GM13976 (cell line): ENCODE measurements around the gene ATP5F1B.
A peak's percentile ranks its signal among the peaks of the same experiment; 100 is the strongest.

Experiments
- DNase-seq: peaks from one replicate; pipeline ENCODE4 v3.0.0; 2012; ENCODE audit warnings: low spot score
- in situ Hi-C: fragments of 300-500 bp; cut with MboI; formaldehyde crosslinking; loops from one replicate; pipeline ENCODE4 v1.12.0; 2022; ENCODE audit warnings: low sequenced_read_pairs, mixed read lengths, inconsistent platforms; ENCODE audit not compliant: unreplicated experiment
- TF ChIP-seq, protein P1 (sequence below): IDR thresholded peaks from 2 replicates; pipeline ENCODE4 v1.5.1; 2012; ENCODE audit warnings: borderline replicate concordance, mild to moderate bottlenecking; ENCODE audit not compliant: insufficient read depth; ENCODE audit errors: extremely low read depth, missing control alignments, control extremely low read depth

The ATP5F1B gene

DNA sequence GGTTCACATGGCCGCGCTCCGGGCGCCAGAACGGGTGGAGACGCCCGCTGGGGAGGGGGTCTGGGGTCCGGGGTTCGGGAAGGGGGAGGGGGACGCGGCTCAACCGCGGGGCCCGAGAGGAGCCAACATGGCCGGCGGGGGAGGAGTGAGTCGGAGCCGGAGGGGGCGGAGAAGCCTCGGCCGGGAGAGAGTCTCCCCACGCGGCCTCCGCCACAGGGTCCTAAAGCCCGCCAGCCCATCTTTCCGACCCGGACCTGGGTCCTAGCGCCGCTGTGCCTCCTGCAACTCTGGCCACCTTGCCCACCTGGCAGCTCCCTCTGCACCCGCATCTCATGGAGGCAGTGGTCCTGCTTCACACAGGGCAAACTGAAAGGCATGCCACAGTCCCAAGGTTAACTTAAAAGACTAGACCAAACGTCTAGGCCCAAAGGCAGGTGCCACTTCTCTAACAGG lies 15.6 kb downstream of the ATP5F1B start, which contains the start of gene BAZ2A:
Gene BAZ2A (minus strand): TSS at position 147 of the 453 bp plus-strand sequence. CDS start 12,796 bp downstream, outside the sequence.
- DNase-seq = peak; percentile 94
- TF ChIP-seq, protein P1, sequence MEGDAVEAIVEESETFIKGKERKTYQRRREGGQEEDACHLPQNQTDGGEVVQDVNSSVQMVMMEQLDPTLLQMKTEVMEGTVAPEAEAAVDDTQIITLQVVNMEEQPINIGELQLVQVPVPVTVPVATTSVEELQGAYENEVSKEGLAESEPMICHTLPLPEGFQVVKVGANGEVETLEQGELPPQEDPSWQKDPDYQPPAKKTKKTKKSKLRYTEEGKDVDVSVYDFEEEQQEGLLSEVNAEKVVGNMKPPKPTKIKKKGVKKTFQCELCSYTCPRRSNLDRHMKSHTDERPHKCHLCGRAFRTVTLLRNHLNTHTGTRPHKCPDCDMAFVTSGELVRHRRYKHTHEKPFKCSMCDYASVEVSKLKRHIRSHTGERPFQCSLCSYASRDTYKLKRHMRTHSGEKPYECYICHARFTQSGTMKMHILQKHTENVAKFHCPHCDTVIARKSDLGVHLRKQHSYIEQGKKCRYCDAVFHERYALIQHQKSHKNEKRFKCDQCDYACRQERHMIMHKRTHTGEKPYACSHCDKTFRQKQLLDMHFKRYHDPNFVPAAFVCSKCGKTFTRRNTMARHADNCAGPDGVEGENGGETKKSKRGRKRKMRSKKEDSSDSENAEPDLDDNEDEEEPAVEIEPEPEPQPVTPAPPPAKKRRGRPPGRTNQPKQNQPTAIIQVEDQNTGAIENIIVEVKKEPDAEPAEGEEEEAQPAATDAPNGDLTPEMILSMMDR = no peak

DNA sequence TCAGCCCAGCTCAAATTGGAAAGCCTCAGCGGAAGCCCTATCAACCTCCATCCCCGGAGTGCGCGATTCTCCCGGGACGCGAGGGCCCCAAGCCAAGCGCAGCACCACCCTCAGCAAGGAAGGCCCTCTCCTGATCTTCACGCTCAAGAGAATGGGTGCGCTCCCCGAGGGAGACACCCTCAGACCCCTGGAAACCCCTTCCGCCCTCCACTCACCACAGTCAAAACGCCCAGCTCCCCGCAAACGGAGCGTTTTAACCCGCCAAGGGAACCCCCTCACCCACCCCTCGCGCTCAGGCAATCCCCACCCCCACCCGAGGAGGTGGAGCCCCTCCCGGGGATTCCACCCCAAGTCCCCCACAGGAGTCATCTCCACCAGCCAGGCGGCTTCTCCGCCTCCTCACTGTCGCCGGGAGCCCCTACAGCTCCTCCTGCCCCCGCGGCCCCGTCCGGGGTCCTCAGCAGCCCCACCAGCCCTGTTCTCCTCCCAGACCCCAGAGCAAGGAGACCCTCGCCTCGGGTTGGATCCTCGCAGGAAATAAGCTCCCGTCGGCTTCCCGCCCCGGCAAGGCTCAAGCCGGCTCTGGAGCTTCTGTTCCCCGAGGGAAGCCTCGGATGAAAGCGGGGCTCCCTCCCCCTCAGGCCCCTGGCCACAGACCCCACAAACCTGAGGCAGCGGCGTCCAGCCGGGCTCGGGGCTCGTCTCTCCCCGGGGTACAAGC lies 16.2 kb downstream of the ATP5F1B start:
- DNase-seq = peak; percentile 71
- in situ Hi-C loops = no loop called here
- TF ChIP-seq, protein P1 = no peak

More for the DNA sequence above, 15.6 kb downstream of the ATP5F1B start, which contains the start of gene BAZ2A:
- in situ Hi-C loops = no loop called here

DNA sequence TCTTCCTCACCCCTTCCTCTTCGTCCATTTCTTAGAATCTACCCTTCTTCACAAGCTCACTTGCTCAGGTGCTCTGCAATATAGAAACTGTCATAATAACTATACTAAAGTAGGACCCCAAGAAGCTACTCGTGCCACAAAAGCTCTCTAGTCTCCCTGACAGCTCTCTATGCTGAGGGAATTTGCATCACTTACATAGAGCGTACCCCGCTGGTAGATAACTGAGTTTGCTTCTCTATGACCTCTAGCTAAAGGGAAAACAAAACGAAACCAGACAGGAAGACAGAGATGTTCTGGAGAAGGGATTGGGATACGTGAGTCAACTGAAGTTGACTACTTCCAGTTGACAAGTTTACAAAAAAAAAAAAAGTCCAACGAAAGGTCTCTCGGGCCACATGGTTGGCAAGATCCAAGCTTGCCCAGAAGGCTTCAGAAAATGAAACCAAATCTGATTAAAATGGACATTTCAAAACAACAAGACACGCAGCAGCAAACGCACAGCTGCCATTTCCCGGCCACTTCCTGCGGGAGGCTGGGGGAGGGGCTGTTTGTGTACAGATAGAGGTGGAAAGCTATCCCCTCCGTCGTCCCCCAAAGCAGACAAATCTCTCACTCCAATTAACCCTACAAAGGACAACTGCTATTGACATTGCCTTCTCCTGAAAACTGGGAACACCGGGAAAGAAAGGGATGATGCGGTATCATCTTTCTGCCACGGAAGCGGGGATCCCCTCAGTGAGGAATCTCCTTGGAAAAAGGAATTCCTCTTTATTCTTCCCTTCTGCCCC lies 16.9 kb downstream of the ATP5F1B start:
- TF ChIP-seq, protein P1 = no peak
- peak; percentile 59 for DNase-seq
- in situ Hi-C loops = no loop called here

DNA sequence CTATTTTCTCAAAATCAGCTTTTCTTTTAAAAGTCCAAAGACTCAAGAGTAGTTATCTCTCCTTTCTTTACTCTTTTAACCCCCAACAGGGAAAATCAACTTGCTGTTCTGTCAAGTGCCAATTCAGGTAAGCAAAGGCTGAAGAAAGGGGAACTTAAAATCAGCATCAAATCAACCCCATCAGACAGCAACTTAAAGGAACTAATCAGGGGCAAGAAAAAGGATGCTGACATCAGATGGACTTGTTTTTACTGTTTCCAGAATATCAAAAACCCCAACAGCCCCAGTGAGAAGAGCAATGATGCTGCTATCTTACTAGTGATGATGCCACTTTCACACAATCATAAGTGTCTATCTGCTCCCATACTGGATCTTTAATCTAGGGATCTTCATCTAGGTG lies 19.1 kb downstream of the ATP5F1B start:
- TF ChIP-seq, protein P1 = no peak
- in situ Hi-C loops = no loop called here
- DNase-seq = no peak

GRCh38 chr12:56622535-56622934 lies 23.2 kb downstream of the ATP5F1B start:
- TF ChIP-seq, protein P1 = no peak
- in situ Hi-C loops = loop anchor here (25.0 kb wide), 1 partner anchor 110 kb away; the partner anchor contains the start of gene RBMS2
- no peak for DNase-seq

DNA sequence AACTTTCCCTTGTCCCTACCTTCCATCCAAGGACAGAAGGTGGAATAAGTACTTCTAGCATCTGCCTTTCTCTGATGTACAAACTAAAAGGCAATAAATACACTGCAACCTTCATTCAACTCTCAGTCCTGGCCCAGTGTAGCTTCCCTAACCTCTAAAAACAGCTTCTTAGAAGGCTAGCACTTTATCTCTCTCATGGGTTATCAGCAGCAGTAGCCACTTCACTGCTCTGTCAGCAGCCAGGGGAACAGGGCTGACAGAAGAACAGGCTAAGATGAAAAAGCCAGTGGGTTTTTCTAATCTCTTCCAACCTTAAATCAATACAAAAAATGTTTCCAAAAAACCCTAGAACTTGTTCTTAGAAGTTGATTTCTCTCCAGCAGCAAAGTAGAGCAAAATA lies 28.9 kb downstream of the ATP5F1B start:
- no peak for DNase-seq
- TF ChIP-seq, protein P1 = no peak
- in situ Hi-C loops = loop anchor here (25.0 kb wide), 1 partner anchor 105 kb away; the partner anchor contains the start of gene RBMS2
